Panc1 (cell line): ENCODE results near the gene SLC16A1. TPM values are rescaled to one million over a fixed set of nuclear protein-coding genes. Genes with fewer than 3 reads are reported as not detected.
A peak's percentile ranks its signal among the peaks of the same experiment; 100 is the strongest.

Experiments
- ATAC-seq: fragments of 200-7000 bp; cut with Tn5 transposase; 2 replicates; pipeline ENCODE4 v1.9.1; 2020; ENCODE audit warnings: mild to moderate bottlenecking, moderate library complexity
- Bru-seq: library from RNA; stranded (reverse); fragments of 400-500 nt; gene quantifications from one replicate; lab custom pipeline; 2021; lab: Mats Ljungman, UMichigan
- BruChase-seq, 2 experiments: library from RNA; stranded (reverse); fragments of 400-500 nt; gene quantifications; one replicate each; lab custom pipeline; 2021; lab: Mats Ljungman, UMichigan
- BruUV-seq: library from RNA; stranded (reverse); fragments of 400-500 nt; replicated peaks from 2 replicates; lab custom pipeline; 2021; lab: Mats Ljungman, UMichigan
- CTCF ChIA-PET: fragments of 300-600 bp; sonication (Branson Sonifier 250); formaldehyde crosslinking; loops from one replicate; lab custom pipeline; 2022; ENCODE audit warnings: antibody characterized with exemption; lab: Charles Lee
- POLR2A ChIA-PET: fragments of 300-600 bp; sonication (Branson Sonifier 250); formaldehyde crosslinking; loops from one replicate; lab custom pipeline; 2022; ENCODE audit warnings: antibody characterized with exemption; lab: Charles Lee
- DNase-seq: peaks from one replicate; pipeline ENCODE4 v3.0.0-alpha.2; 2010; ENCODE audit warnings: low read depth, low spot score
- H3K27ac ChIP-seq: 2 replicates; pipeline ENCODE4 v1.5.1; 2011; ENCODE audit warnings: mild to moderate bottlenecking, low read length, inconsistent platforms
- H3K27me3 ChIP-seq: fragments of 200-500 bp; sonication (Bioruptor generic); 2 replicates; pipeline ENCODE4 v1.6.0; 2014; ENCODE audit warnings: low read length, inconsistent platforms; ENCODE audit not compliant: control insufficient read depth, insufficient read depth
- H3K36me3 ChIP-seq: fragments of 200-500 bp; sonication (Bioruptor generic); 2 replicates; pipeline ENCODE4 v1.5.1; 2014; ENCODE audit warnings: inconsistent platforms, mild to moderate bottlenecking, low read length, moderate library complexity; ENCODE audit not compliant: control insufficient read depth, insufficient read depth
- H3K4me1 ChIP-seq: 2 replicates; pipeline ENCODE4 v1.5.1; 2011; ENCODE audit warnings: inconsistent platforms, mild to moderate bottlenecking, low read length, moderate library complexity; ENCODE audit not compliant: control insufficient read depth, insufficient read depth
- H3K4me3 ChIP-seq, 2 experiments: 2 replicates each; pipeline ENCODE4 v1.5.1; 2011 to 2012; ENCODE audit warnings: low read depth in 2 of 2, low read length in 2 of 2, mild to moderate bottlenecking in 2 of 2, inconsistent platforms in 1 of 2, moderate library complexity in 1 of 2
- H3K9me3 ChIP-seq: fragments of 200-500 bp; sonication (Bioruptor generic); 2 replicates; pipeline ENCODE4 v1.5.1; 2014; ENCODE audit warnings: low read depth, mild to moderate bottlenecking, inconsistent platforms, low read length, moderate library complexity; ENCODE audit not compliant: control insufficient read depth, insufficient read depth
- CTCF ChIP-seq: fragments of 450-650 bp; IDR thresholded peaks from 2 replicates; pipeline ENCODE4 v1.5.1; 2017; ENCODE audit warnings: mild to moderate bottlenecking
- POLR2AphosphoS5 ChIP-seq: IDR thresholded peaks from 2 replicates; pipeline ENCODE4 v1.6.1; 2012; ENCODE audit warnings: mild to moderate bottlenecking, low read depth, low read length, moderate library complexity
- REST ChIP-seq, 2 experiments: IDR thresholded peaks; 2 replicates each; pipeline ENCODE4 v1.6.1; 2011 to 2012; ENCODE audit warnings: low read depth in 2 of 2, control low read depth in 1 of 2, low read length in 1 of 2, mild to moderate bottlenecking in 1 of 2, moderate library complexity in 1 of 2; ENCODE audit not compliant: insufficient read depth in 1 of 2
- SIN3A ChIP-seq: IDR thresholded peaks from 2 replicates; pipeline ENCODE4 v1.6.1; 2012; ENCODE audit warnings: low read depth, mild to moderate bottlenecking, low read length, moderate library complexity, borderline replicate concordance; ENCODE audit not compliant: insufficient read depth
- TCF7L2 ChIP-seq: IDR thresholded peaks from 2 replicates; pipeline ENCODE4 v1.6.1; 2011; ENCODE audit warnings: mild to moderate bottlenecking, low read depth, low read length, inconsistent platforms
- in situ Hi-C: cut with HindIII; loops from 2 replicates; pipeline ENCODE4 v1.10.0; 2016; ENCODE audit warnings: low sequenced_read_pairs, low pct_unique_long_range_greater_than_20kb
- intact Hi-C: fragments of 100-400 bp; cut with micrococcal nuclease; formaldehyde crosslinking; loops from one replicate; pipeline ENCODE4 v1.10.0; 2022; ENCODE audit not compliant: unreplicated experiment
- long read RNA-seq: library from polyadenylated mRNA; unstranded; transcript quantifications from one replicate; pipeline ENCODE4 v2.0.0, GENCODE V29; 2021; ENCODE audit not compliant: unreplicated experiment
- polyA plus RNA-seq: library from polyadenylated mRNA; unstranded; fragments of >200 nt; gene quantifications from one replicate; pipeline ENCODE4 v1.2.1, GENCODE V29; 2012; ENCODE audit warnings: missing spikeins; ENCODE audit not compliant: insufficient read length
- total RNA-seq: library from RNA; stranded (reverse); gene quantifications from one replicate; pipeline ENCODE4 v1.2.1, GENCODE V29; 2021; ENCODE audit not compliant: unreplicated experiment

The SLC16A1 gene
- 51.5 TPM for total RNA-seq
- polyA plus RNA-seq, result 60.6 TPM
- percentile 77 among the genes with signal in this experiment for Bru-seq, nascent RNA
- BruChase-seq, experiment 1, labeled RNA remaining after a 2-hour chase, result percentile 84 among the genes with signal in this experiment
- BruChase-seq, experiment 2, labeled RNA remaining after a 6-hour chase, result percentile 93 among the genes with signal in this experiment
- long read RNA-seq, transcript SLC16A1-201 (5 exons, 3,910 nt), result major isoform, 42 of 69 reads
- long read RNA-seq, partial matches to known transcripts, result 13 of 69 reads
- long read RNA-seq, other reads (novel, unspliced or antisense), result 14 of 69 reads

DNA sequence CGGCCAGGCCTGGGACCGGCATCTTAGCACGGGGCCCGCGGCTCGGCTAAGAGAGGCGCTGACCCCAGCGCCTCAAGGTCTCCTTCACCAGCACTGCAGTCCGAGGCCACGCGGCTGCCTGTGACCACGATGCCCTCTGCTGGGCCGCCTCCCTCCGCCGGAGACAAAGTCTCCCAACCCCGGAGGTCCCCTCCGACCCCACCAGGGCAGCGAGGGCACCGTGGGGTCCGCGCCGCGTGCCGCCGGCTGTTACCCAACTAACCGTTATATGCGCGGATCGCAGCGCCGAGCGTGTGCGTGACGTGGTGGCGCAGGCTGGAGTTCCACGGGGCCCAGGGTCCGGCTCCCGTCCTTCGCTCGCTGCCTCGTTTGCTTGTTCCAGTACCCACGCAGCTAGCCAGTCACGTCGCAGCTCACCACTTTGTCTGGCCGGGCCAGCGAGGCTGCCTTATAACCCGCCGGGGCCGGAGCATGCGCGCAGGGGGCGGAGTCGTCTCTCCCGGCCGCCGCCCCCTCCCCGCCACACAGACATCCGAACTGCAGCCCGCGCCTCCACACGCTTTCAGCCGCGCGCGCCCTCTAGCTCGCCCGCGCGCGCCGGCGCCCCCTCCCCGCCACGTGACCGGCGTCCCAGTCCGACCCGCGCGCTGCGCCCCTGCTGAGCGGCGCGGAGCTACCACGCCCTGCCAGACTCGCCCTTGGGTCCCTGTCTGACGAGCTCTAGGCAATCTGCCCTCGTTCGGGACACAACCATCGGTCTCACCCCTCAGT lies at the start of gene SLC16A1:
Gene SLC16A1 (minus strand): TSS at position 424 of the 771 bp plus-strand sequence. CDS start 26,888 bp downstream, outside the sequence.
- peak within 1 kb of the TSS; percentile 81 to 87 for H3K4me3 ChIP-seq
- ATAC-seq (peak; percentile 92), DNase-seq (peak; percentile 54)
- no peaks in the 10 kb centered on the region; the same call in 1 of the 2 replicates for H3K36me3 ChIP-seq
- POLR2A ChIA-PET, result interaction anchor here (0.6 to 0.7 kb wide), 4 partner anchors 11 to 239 kb away, joined by 3 to 9 read pairs (median 4); no protein-coding TSS in a partner anchor
- no peak for TF ChIP-seq SIN3A
- peak; percentile 56 for TF ChIP-seq CTCF
- TF ChIP-seq TCF7L2, result 0 out of 2 replicates have a peak, but pooled peaks have one; percentile 1
- no peak for TF ChIP-seq REST (IDR thresholded peaks at IDR 0.05; ENCODE audit: insufficient read depth in 1 of 2, low read depth in 2 of 2, low read length in 1 of 2)
- TF ChIP-seq POLR2AphosphoS5, result peak; percentile 96
- CTCF ChIA-PET, result no interaction called here
- H3K9me3 ChIP-seq, result no peaks in the 10 kb centered on the region
- H3K27ac ChIP-seq, result peak within 1 kb of the TSS; percentile 89
- peaks cover 5% of the 10 kb centered on the region for H3K4me1 ChIP-seq
- no TSS peak for BruUV-seq
- intact Hi-C loops (loop anchor here (10.0 kb wide), 1 partner anchor 89 kb away; no protein-coding TSS in a partner anchor), in situ Hi-C loops (no loop called here)
- no peaks in the 10 kb centered on the region for H3K27me3 ChIP-seq

DNA sequence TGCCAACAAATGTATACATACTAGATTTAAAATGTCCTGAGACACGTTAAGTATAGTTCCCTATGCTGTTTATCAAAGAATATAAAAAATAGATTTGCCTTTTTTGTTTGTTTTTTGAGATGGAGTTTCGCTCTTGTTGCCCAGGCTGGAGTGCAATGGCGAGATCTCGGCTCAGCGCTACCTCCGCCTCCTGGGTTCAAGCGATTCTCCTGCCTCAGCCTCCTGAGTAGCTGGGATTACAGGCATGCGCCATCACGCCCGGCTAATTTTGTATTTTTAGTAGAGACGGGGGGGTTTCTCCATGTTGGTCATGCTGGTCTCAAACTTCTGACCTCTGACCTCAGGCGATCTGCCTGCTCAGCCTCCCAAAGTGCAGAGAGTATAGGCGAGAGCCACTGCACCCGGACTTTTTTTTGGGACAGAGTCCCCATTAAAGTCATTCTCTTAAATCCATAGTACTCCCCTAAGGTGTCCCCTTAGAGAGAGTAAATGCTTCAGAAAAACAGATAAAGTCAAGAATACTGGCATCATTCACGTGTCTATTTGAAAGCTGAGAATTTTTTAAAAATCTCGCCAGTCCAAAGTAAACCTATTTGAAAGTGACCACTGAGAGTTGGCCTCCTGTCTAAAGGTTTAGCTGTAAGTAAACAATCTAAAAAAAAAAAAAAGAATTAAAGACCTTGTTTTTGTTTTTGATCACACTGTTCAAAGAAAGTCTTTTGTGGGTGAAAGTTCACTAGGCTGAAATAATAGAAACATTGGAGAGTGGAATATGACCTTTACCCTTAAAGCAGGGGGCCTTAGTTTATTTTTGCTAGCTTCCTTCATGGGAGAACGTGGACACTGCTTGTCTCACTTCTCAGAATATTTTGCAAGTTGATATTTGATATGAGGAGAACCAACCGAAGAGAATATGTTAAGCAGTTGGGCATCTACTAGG lies 48.0 kb upstream of the SLC16A1 start:
- POLR2A ChIA-PET, result no interaction called here
- intact Hi-C loops, result no loop called here
- ATAC-seq (no peak), DNase-seq (no peak)
- no TSS peak for BruUV-seq
- CTCF ChIA-PET, result no interaction called here
- no peak overlapping the region for H3K27ac ChIP-seq
- H3K4me1 ChIP-seq, result no peaks in the 10 kb centered on the region
- H3K36me3 ChIP-seq, result no peaks in the 10 kb centered on the region
- no peaks in the 10 kb centered on the region for H3K9me3 ChIP-seq
- no peaks in the 10 kb centered on the region for H3K27me3 ChIP-seq
- TF ChIP-seq SIN3A (no peak), POLR2AphosphoS5 (no peak), REST (IDR thresholded peaks at IDR 0.05; ENCODE audit: insufficient read depth in 1 of 2, low read depth in 2 of 2, low read length in 1 of 2) (no peak), CTCF (no peak), TCF7L2 (no peak)
- in situ Hi-C loops, result no loop called here
- no peak overlapping the region for H3K4me3 ChIP-seq
